ENCODE results near the gene C12orf76.

GRCh38 chr12:110093631-110094311, 45.4 kb upstream of the C12orf76 start:
- TF ChIP-seq CTCF (optimal IDR thresholded peaks at IDR 0.05 in 1 of 3, IDR thresholded peaks at IDR 0.05 in 1 of 3, conservative IDR thresholded peaks at IDR 0.05 in 1 of 3; ENCODE audit: extremely low read depth in 1 of 3, insufficient read depth in 2 of 3, low read length in 3 of 3) (no peak), EZH2 (IDR thresholded peaks at IDR 0.05; ENCODE audit: low read length) (no peak)

All from keratinocyte (primary cell).